ENCODE data around the gene CPT1C. TPM values are rescaled to one million over a fixed set of nuclear protein-coding genes. Genes with fewer than 3 reads are reported as not detected.
A peak's percentile ranks its signal among the peaks of the same experiment; 100 is the strongest.

The CPT1C gene
- total RNA-seq, 1 donor from 2014 or later, result 42.1 TPM

- DNase-seq, result peak; percentile 5
These were observed 8.6 kb upstream of the CPT1C start for GRCh38 chr19:49682274-49682673.

- no peak for DNase-seq
These were observed 7.1 kb upstream of the CPT1C start for GRCh38 chr19:49683814-49684250.

- no peak for DNase-seq
These were observed 6.5 kb upstream of the CPT1C start for GRCh38 chr19:49684251-49684982.

GRCh38 chr19:49684983-49685553, 5.8 kb upstream of the CPT1C start:
- DNase-seq, result no peak

- DNase-seq, result no peak
These were observed 5.0 kb upstream of the CPT1C start for GRCh38 chr19:49685845-49686332.

- DNase-seq, result no peak
These were observed 4.3 kb upstream of the CPT1C start for GRCh38 chr19:49686503-49687088.

GRCh38 chr19:49687150-49687549, 3.8 kb upstream of the CPT1C start:
- DNase-seq, result no peak

GRCh38 chr19:49687566-49688316, 3.2 kb upstream of the CPT1C start:
- DNase-seq, result no peak

- DNase-seq, result no peak
These were observed 2.3 kb upstream of the CPT1C start for GRCh38 chr19:49688531-49689132.

GRCh38 chr19:49689133-49690078, 1.5 kb upstream of the CPT1C start, which contains the start of gene ADM5:
Gene ADM5, plus strand, starts transcription at chr19:49689594. Its CDS starts 244 bp downstream, at chr19:49689838.
- peak; percentile 35 for DNase-seq

- DNase-seq, result no peak
These were observed 749 bp upstream of the CPT1C start for GRCh38 chr19:49690079-49690655.

- DNase-seq, result peak; percentile 69
These were observed 579 bp downstream of the CPT1C start for GRCh38 chr19:49691243-49692146.

- DNase-seq, result peak; percentile 4
These were observed 1.2 kb downstream of the CPT1C start for GRCh38 chr19:49692147-49692506.

GRCh38 chr19:49696115-49696514, 5.2 kb downstream of the CPT1C start:
- no peak for DNase-seq

GRCh38 chr19:49696865-49697264, 5.9 kb downstream of the CPT1C start:
- DNase-seq, result no peak

GRCh38 chr19:49699364-49699763, 8.4 kb downstream of the CPT1C start:
- no peak for DNase-seq

GRCh38 chr19:49700563-49700962, 9.6 kb downstream of the CPT1C start:
- no peak for DNase-seq

- no peak for DNase-seq
These were observed 10.4 kb downstream of the CPT1C start for GRCh38 chr19:49701271-49701786.

- DNase-seq, result no peak
These were observed 14.1 kb downstream of the CPT1C start for GRCh38 chr19:49704888-49705642.

All from occipital lobe (tissue), 2 donors.